HEK293 (cell line): Measurements from ENCODE around the gene AFDN.

ENCODE experiments used
- CTCF ChIA-PET: fragments of 350-600 bp; formaldehyde crosslinking; extraction: SDS; loops from one replicate; lab custom pipeline; 2021; ENCODE audit warnings: antibody characterized with exemption; lab: Yijun Ruan, JAX
- POLR2A ChIA-PET: fragments of 300-600 bp; formaldehyde crosslinking; extraction: SDS; loops from one replicate; lab custom pipeline; 2020; ENCODE audit warnings: antibody characterized with exemption, inconsistent platforms; lab: Yijun Ruan, JAX
- H3K27ac ChIP-seq: fragments of 200-500 bp; sonication (Bioruptor generic); 2 replicates; pipeline ENCODE4 v1.5.1; 2014; ENCODE audit warnings: low read depth, low read length, control low read depth, inconsistent platforms; ENCODE audit errors: extremely low read depth
- H3K36me3 ChIP-seq, 2 experiments: fragments of 200-500 bp in 1 of 2; sonication (Bioruptor generic) in 1 of 2; 1 replicate in 1 of 2; 2 replicates in 1 of 2; pipeline ENCODE4 v1.5.1; 2014 to 2017; ENCODE audit warnings: inconsistent platforms in 2 of 2, low read length in 2 of 2; ENCODE audit not compliant: control insufficient read depth in 2 of 2, insufficient read depth in 1 of 2
- H3K4me1 ChIP-seq: fragments of 200-500 bp; sonication (Bioruptor generic); 2 replicates; pipeline ENCODE4 v1.5.1; 2014; ENCODE audit warnings: mild to moderate bottlenecking, low read length, inconsistent platforms; ENCODE audit not compliant: control insufficient read depth, insufficient read depth
- H3K4me3 ChIP-seq: 2 replicates; pipeline ENCODE4 v1.5.1; 2011; ENCODE audit warnings: low read depth, mild to moderate bottlenecking, control low read depth, low read length, moderate library complexity
- H3K9me3 ChIP-seq: fragments of 200-500 bp; sonication (Bioruptor generic); 2 replicates; pipeline ENCODE4 v1.5.1; 2014; ENCODE audit warnings: low read depth, low read length, inconsistent platforms; ENCODE audit not compliant: control insufficient read depth, insufficient read depth
- GFI1B ChIP-seq: fragments of 450-650 bp; formaldehyde crosslinking; IDR thresholded peaks from 2 replicates; pipeline ENCODE4 v1.5.1; 2016; ENCODE audit warnings: missing biosample characterization, missing genetic modification characterization
- GLI2 ChIP-seq: fragments of 450-650 bp; formaldehyde crosslinking; IDR thresholded peaks from 2 replicates; pipeline ENCODE4; 2017; ENCODE audit warnings: missing biosample characterization, missing genetic modification characterization, low read depth, borderline replicate concordance
- GLIS1 ChIP-seq: fragments of 450-650 bp; formaldehyde crosslinking; IDR thresholded peaks from 2 replicates; pipeline ENCODE4 v1.5.1; 2016; ENCODE audit warnings: missing biosample characterization, missing genetic modification characterization
- OSR2 ChIP-seq: fragments of 450-650 bp; formaldehyde crosslinking; IDR thresholded peaks from 2 replicates; pipeline ENCODE4 v1.5.1; 2016; ENCODE audit warnings: missing biosample characterization, missing genetic modification characterization
- SALL2 ChIP-seq: fragments of 450-650 bp; formaldehyde crosslinking; IDR thresholded peaks from 2 replicates; pipeline ENCODE4 v1.5.0; 2017; ENCODE audit warnings: missing biosample characterization, mild to moderate bottlenecking, missing genetic modification characterization, borderline replicate concordance
- ZBTB21 ChIP-seq: fragments of 450-650 bp; formaldehyde crosslinking; IDR thresholded peaks from 2 replicates; pipeline ENCODE4 v1.5.1; 2017; ENCODE audit warnings: missing biosample characterization, missing genetic modification characterization
- ZEB2 ChIP-seq: fragments of 450-650 bp; formaldehyde crosslinking; IDR thresholded peaks from 2 replicates; pipeline ENCODE4 v1.5.1; 2016; ENCODE audit warnings: missing biosample characterization, missing genetic modification characterization
- ZNF10 ChIP-seq: fragments of 450-650 bp; formaldehyde crosslinking; IDR thresholded peaks from 2 replicates; pipeline ENCODE4 v1.5.1; 2017; ENCODE audit warnings: missing biosample characterization, missing genetic modification characterization
- ZNF2 ChIP-seq: fragments of 450-650 bp; formaldehyde crosslinking; IDR thresholded peaks from 2 replicates; pipeline ENCODE4 v1.5.1; 2016; ENCODE audit warnings: missing biosample characterization, missing genetic modification characterization
- ZNF24 ChIP-seq: fragments of 450-650 bp; formaldehyde crosslinking; IDR thresholded peaks from 2 replicates; pipeline ENCODE4 v1.5.1; 2016; ENCODE audit warnings: missing biosample characterization, missing genetic modification characterization
- ZNF292 ChIP-seq: fragments of 450-650 bp; formaldehyde crosslinking; IDR thresholded peaks from 2 replicates; pipeline ENCODE4 v1.5.1; 2016; ENCODE audit warnings: low read depth, missing biosample characterization, missing genetic modification characterization, borderline replicate concordance
- ZNF335 ChIP-seq: fragments of 450-650 bp; formaldehyde crosslinking; conservative IDR thresholded peaks from 2 replicates; pipeline ENCODE4 v1.5.1; 2016; ENCODE audit warnings: missing biosample characterization, missing genetic modification characterization
- ZNF529 ChIP-seq: fragments of 450-650 bp; formaldehyde crosslinking; IDR thresholded peaks from 2 replicates; pipeline ENCODE4 v1.5.1; 2017; ENCODE audit warnings: missing genetic modification characterization, missing biosample characterization; ENCODE audit not compliant: insufficient replicate concordance
- ZNF544 ChIP-seq: fragments of 450-650 bp; formaldehyde crosslinking; IDR thresholded peaks from 2 replicates; pipeline ENCODE4 v1.5.0; 2017; ENCODE audit warnings: missing biosample characterization, missing genetic modification characterization
- ZNF555 ChIP-seq: fragments of 450-650 bp; formaldehyde crosslinking; conservative IDR thresholded peaks from 2 replicates; pipeline ENCODE4 v1.5.1; 2017; ENCODE audit warnings: missing biosample characterization, mild to moderate bottlenecking, missing genetic modification characterization, inconsistent platforms
- ZNF571 ChIP-seq: fragments of 450-650 bp; formaldehyde crosslinking; IDR thresholded peaks from 2 replicates; pipeline ENCODE4 v1.5.0; 2017; ENCODE audit warnings: missing biosample characterization, missing genetic modification characterization
- ZNF585B ChIP-seq: fragments of 450-650 bp; formaldehyde crosslinking; IDR thresholded peaks from 2 replicates; pipeline ENCODE4 v1.5.1; 2016; ENCODE audit warnings: missing biosample characterization, missing genetic modification characterization
- ZNF776 ChIP-seq: fragments of 450-650 bp; formaldehyde crosslinking; IDR thresholded peaks from 2 replicates; pipeline ENCODE4 v1.5.0; 2017; ENCODE audit warnings: missing biosample characterization, missing genetic modification characterization, borderline replicate concordance
- ZNF830 ChIP-seq: fragments of 450-650 bp; IDR thresholded peaks from 2 replicates; pipeline ENCODE4 v1.5.0; 2018; ENCODE audit warnings: missing biosample characterization, missing genetic modification characterization, low read depth, mild to moderate bottlenecking, moderate library complexity
- ZSCAN23 ChIP-seq: fragments of 450-650 bp; formaldehyde crosslinking; IDR thresholded peaks from 2 replicates; pipeline ENCODE4 v1.5.1; 2016; ENCODE audit warnings: missing biosample characterization, missing genetic modification characterization
- TF ChIP-seq, protein P1 (sequence below): fragments of 450-650 bp; formaldehyde crosslinking; IDR thresholded peaks from 2 replicates; pipeline ENCODE4 v1.5.1; 2017; ENCODE audit warnings: missing biosample characterization, missing genetic modification characterization
- TF ChIP-seq, protein P2 (sequence below): fragments of 450-650 bp; formaldehyde crosslinking; IDR thresholded peaks from 2 replicates; pipeline ENCODE4 v1.5.1; 2016; ENCODE audit warnings: missing biosample characterization, missing genetic modification characterization
- TF ChIP-seq, protein P3 (sequence below): fragments of 450-650 bp; formaldehyde crosslinking; IDR thresholded peaks from 2 replicates; pipeline ENCODE4 v1.5.1; 2016; ENCODE audit warnings: missing biosample characterization, missing genetic modification characterization
- TF ChIP-seq, protein P4 (sequence below): sonication (generic); formaldehyde crosslinking; IDR thresholded peaks from 2 replicates; pipeline ENCODE4 v1.8.1; 2022; ENCODE audit warnings: mild to moderate bottlenecking, moderate library complexity, missing genetic modification reagents
- TF ChIP-seq, protein P5 (sequence below): IDR thresholded peaks from 2 replicates; pipeline ENCODE4 v1.6.1; 2011; ENCODE audit warnings: mild to moderate bottlenecking, low read depth, low read length, borderline replicate concordance
- TF ChIP-seq, protein P6 (sequence below): fragments of 450-650 bp; formaldehyde crosslinking; IDR thresholded peaks from 2 replicates; pipeline ENCODE4 v1.5.1; 2016; ENCODE audit warnings: missing biosample characterization, missing genetic modification characterization

Gene AFDN

DNA sequence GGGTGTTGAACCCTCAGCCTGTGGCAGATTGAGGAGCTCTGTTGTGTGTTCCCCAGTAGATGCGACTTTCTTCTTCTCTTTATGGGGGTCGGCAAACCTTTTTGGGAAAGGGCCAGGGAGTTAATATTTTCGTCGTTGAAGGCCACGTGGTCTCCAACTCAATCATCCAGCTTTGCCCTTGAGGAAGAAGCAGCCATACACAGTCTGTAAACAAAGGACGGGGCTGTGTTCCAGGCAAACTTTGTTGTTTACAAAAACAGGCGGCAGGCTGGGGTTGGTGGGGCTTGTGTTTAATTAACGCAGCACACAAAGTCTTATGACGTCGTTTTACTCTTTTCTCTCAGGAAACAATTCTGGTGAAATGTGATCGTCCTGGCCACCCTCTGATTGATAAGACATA, 190.9 kb downstream of the AFDN start (continued):
- TF ChIP-seq ZNF10 (tag by site-specific recombination) (no peak), ZNF2 (tag by site-specific recombination) (no peak), GFI1B (tag by site-specific recombination) (no peak), SALL2 (tag by site-specific recombination) (no peak), ZNF292 (tag by site-specific recombination) (no peak), GLIS1 (tag by site-specific recombination) (no peak), ZSCAN23 (tag by site-specific recombination) (no peak)
- TF ChIP-seq, protein P1, sequence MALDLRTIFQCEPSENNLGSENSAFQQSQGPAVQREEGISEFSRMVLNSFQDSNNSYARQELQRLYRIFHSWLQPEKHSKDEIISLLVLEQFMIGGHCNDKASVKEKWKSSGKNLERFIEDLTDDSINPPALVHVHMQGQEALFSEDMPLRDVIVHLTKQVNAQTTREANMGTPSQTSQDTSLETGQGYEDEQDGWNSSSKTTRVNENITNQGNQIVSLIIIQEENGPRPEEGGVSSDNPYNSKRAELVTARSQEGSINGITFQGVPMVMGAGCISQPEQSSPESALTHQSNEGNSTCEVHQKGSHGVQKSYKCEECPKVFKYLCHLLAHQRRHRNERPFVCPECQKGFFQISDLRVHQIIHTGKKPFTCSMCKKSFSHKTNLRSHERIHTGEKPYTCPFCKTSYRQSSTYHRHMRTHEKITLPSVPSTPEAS (tag by site-specific recombination): no peak

DNA sequence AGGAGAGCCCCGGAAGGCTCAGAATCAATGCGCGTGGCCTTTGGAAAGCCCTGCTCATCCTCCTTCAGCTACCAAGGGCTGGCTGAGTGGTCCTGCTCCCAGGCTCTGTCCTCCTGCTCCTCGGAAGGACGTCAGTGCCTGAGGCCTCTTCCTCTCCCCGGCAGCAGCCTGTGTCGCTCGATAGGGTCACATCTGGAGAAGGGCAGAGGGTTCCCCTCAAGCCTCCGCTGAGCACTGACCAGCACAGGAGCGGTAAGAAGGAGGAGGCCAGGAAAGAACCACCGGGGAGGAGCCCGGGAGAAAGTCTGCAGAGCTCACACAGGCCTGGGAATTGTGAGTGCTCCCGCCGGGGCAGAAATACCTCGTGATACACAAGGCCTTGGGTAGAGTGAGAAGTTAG, 192.0 kb downstream of the AFDN start:
- Histone ChIP-seq H3K4me3 (no peak overlapping the region), H3K9me3 (no peaks in the 10 kb centered on the region), H3K36me3 (no peaks in the 10 kb centered on the region), H3K4me1 (peaks cover 14% of the 10 kb centered on the region), H3K27ac (no peak overlapping the region)
- TF ChIP-seq, protein P2, sequence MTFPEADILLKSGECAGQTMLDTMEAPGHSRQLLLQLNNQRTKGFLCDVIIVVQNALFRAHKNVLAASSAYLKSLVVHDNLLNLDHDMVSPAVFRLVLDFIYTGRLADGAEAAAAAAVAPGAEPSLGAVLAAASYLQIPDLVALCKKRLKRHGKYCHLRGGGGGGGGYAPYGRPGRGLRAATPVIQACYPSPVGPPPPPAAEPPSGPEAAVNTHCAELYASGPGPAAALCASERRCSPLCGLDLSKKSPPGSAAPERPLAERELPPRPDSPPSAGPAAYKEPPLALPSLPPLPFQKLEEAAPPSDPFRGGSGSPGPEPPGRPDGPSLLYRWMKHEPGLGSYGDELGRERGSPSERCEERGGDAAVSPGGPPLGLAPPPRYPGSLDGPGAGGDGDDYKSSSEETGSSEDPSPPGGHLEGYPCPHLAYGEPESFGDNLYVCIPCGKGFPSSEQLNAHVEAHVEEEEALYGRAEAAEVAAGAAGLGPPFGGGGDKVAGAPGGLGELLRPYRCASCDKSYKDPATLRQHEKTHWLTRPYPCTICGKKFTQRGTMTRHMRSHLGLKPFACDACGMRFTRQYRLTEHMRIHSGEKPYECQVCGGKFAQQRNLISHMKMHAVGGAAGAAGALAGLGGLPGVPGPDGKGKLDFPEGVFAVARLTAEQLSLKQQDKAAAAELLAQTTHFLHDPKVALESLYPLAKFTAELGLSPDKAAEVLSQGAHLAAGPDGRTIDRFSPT: no peak
- TF ChIP-seq OSR2 (tag by site-specific recombination) (no peak), ZEB2 (tag by site-specific recombination) (no peak), ZNF776 (tag by site-specific recombination) (no peak)
- ChIA-PET CTCF (interaction anchor here (0.6 kb wide), 1 partner anchor 530 kb away, joined by 3 read pairs; no protein-coding TSS in a partner anchor), POLR2A (no interaction called here)

DNA sequence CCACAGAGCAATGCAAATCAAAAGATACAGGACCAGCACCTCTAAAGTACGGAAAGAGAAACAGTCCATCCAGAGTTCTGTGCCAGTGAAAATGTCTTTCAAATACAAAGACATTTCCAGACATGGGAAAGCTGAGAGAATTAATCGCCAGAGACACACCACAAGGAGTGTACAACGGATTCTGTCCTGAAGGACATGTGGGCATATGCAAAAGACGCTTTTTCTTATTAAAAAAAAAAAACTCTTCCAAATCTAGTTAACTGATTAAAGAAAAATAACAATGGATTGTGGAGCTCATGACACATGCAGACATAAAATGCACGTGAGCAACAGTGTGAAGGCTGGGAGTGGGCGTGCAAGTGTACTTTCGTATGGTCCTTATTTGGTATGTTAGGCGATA, 193.5 kb downstream of the AFDN start:
- ChIA-PET CTCF (no interaction called here), POLR2A (no interaction called here)
- Histone ChIP-seq H3K4me1 (peaks cover 19% of the 10 kb centered on the region), H3K9me3 (no peaks in the 10 kb centered on the region), H3K4me3 (no peak overlapping the region), H3K36me3 (no peaks in the 10 kb centered on the region), H3K27ac (no peak overlapping the region)
- TF ChIP-seq, protein P3, sequence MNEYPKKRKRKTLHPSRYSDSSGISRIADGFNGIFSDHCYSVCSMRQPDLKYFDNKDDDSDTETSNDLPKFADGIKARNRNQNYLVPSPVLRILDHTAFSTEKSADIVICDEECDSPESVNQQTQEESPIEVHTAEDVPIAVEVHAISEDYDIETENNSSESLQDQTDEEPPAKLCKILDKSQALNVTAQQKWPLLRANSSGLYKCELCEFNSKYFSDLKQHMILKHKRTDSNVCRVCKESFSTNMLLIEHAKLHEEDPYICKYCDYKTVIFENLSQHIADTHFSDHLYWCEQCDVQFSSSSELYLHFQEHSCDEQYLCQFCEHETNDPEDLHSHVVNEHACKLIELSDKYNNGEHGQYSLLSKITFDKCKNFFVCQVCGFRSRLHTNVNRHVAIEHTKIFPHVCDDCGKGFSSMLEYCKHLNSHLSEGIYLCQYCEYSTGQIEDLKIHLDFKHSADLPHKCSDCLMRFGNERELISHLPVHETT (tag by site-specific recombination): no peak
- TF ChIP-seq, protein P4, sequence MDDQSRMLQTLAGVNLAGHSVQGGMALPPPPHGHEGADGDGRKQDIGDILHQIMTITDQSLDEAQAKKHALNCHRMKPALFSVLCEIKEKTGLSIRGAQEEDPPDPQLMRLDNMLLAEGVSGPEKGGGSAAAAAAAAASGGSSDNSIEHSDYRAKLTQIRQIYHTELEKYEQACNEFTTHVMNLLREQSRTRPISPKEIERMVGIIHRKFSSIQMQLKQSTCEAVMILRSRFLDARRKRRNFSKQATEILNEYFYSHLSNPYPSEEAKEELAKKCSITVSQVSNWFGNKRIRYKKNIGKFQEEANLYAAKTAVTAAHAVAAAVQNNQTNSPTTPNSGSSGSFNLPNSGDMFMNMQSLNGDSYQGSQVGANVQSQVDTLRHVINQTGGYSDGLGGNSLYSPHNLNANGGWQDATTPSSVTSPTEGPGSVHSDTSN: no peak
- TF ChIP-seq ZNF571 (no peak), ZBTB21 (no peak), ZNF544 (tag by site-specific recombination) (no peak), GLI2 (no peak), ZNF585B (tag by site-specific recombination) (no peak), ZNF830 (no peak), ZNF555 (tag by site-specific recombination) (no peak), ZNF529 (tag by site-specific recombination) (no peak), ZNF335 (tag by site-specific recombination) (no peak), ZNF24 (tag by site-specific recombination) (no peak)
- TF ChIP-seq, protein P5, sequence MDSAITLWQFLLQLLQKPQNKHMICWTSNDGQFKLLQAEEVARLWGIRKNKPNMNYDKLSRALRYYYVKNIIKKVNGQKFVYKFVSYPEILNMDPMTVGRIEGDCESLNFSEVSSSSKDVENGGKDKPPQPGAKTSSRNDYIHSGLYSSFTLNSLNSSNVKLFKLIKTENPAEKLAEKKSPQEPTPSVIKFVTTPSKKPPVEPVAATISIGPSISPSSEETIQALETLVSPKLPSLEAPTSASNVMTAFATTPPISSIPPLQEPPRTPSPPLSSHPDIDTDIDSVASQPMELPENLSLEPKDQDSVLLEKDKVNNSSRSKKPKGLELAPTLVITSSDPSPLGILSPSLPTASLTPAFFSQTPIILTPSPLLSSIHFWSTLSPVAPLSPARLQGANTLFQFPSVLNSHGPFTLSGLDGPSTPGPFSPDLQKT: no peak
- TF ChIP-seq, protein P6, sequence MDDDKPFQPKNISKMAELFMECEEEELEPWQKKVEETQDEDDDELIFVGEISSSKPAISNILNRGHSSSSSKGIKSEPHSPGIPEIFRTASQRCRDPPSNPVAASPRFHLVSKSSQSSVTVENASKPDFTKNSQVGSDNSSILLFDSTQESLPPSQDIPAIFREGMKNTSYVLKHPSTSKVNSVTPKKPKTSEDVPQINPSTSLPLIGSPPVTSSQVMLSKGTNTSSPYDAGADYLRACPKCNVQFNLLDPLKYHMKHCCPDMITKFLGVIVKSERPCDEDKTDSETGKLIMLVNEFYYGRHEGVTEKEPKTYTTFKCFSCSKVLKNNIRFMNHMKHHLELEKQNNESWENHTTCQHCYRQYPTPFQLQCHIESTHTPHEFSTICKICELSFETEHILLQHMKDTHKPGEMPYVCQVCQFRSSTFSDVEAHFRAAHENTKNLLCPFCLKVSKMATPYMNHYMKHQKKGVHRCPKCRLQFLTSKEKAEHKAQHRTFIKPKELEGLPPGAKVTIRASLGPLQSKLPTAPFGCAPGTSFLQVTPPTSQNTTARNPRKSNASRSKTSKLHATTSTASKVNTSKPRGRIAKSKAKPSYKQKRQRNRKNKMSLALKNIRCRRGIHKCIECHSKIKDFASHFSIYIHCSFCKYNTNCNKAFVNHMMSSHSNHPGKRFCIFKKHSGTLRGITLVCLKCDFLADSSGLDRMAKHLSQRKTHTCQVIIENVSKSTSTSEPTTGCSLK (tag by site-specific recombination): no peak
